ENCODE measurements around the gene MBLAC1. TPM values are rescaled to one million over a fixed set of nuclear protein-coding genes. Genes with fewer than 3 reads are reported as not detected.

Gene MBLAC1
- polyA plus RNA-seq, 3 donors = 0.57 to 0.81 (median 0.59) TPM

DNA sequence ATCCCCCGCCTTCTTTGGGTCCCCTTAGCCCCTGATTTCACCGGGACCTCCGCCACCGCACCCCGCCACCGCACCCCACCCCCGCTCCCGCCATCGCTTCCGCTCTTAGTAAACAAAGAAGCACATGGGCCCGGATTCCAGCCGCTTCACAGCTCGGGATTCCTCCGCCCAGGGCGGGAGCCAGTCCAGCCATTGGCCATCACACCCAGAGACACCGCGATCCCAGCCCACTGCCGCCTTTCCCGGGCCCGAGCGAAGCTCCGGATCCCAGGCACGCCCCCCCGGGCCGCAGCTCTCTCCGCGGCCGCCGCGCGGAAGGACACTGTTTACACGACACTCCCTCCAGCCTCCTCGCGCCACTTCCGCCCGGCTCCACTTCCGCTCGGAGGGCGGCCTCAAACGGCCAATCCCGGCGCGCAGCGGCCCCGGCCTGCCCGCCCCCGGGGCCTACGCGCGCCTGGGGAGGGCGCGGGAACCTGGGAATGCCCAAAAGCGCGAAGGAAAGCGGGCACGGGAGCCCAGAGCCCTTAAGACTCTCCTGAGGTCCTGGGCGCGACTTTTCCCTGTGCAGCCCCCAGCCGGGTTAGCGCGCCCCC lies 26.2 kb upstream of the MBLAC1 start:
- Histone ChIP-seq H3K4me1 (ENCODE audit: control insufficient read depth in 1 of 2, insufficient read depth in 2 of 2, low read length in 2 of 2) (peaks cover 22 to 27% of the 10 kb centered on the region in 2 donors), H2AFZ (ENCODE audit: insufficient read depth, low read depth, low read length, poor library complexity, severe bottlenecking) (peak overlapping the region; percentile 95), H3K4me3 (replicated peaks in 1 of 3; ENCODE audit: low read depth in 2 of 3, low read length in 3 of 3) (peak overlapping the region; percentile 83 to 95 (median 85)), H3K9me3 (replicated peaks in 1 of 2; ENCODE audit: control insufficient read depth in 1 of 2, insufficient read depth in 1 of 2, low read length in 2 of 2) (no peaks in the 10 kb centered on the region), H3K9ac (ENCODE audit: insufficient read depth, low read length, poor library complexity, severe bottlenecking) (peak overlapping the region; percentile 74), H3K36me3 (replicated peaks in 1 of 2; ENCODE audit: control insufficient read depth in 1 of 2, insufficient read depth in 2 of 2, low read length in 2 of 2) (peaks cover 51 to 63% of the 10 kb centered on the region in 2 donors), H3K79me2 (ENCODE audit: insufficient read depth, low read length) (peaks cover 53% of the 10 kb centered on the region), H3K4me2 (replicated peaks; ENCODE audit: extremely low read depth, low read length, poor library complexity, severe bottlenecking) (peak overlapping the region; percentile 100), H3K27ac (ENCODE audit: low read depth in 1 of 2, low read length in 2 of 2) (peak overlapping the region; percentile 83 to 86), H4K20me1 (ENCODE audit: insufficient read depth, low read length) (no peaks in the 10 kb centered on the region), H3K27me3 (ENCODE audit: control insufficient read depth in 2 of 2, insufficient read depth in 2 of 2, low read length in 2 of 2) (no peaks in the 10 kb centered on the region)
- H3K9me3 Mint-ChIP-seq = no peaks in the 10 kb centered on the region
- peaks cover 23% of the 10 kb centered on the region for H3K4me1 Mint-ChIP-seq
- peak overlapping the region; percentile 89 to 97 (median 95) for H3K27ac Mint-ChIP-seq
- H3K27me3 Mint-ChIP-seq (ENCODE audit: low read depth in 3 of 3) = peaks cover 0 to 3% (median 2%) of the 10 kb centered on the region in 3 donors
- peak overlapping the region; percentile 87 to 92 for H3K4me3 Mint-ChIP-seq
- H3K36me3 Mint-ChIP-seq = peaks cover 57 to 65% of the 10 kb centered on the region in 2 donors
- peak; percentile 79 to 93 (median 90) for DNase-seq
- intact Hi-C loops (cut with micrococcal nuclease) = no loop called here
- TF ChIP-seq, protein P1, sequence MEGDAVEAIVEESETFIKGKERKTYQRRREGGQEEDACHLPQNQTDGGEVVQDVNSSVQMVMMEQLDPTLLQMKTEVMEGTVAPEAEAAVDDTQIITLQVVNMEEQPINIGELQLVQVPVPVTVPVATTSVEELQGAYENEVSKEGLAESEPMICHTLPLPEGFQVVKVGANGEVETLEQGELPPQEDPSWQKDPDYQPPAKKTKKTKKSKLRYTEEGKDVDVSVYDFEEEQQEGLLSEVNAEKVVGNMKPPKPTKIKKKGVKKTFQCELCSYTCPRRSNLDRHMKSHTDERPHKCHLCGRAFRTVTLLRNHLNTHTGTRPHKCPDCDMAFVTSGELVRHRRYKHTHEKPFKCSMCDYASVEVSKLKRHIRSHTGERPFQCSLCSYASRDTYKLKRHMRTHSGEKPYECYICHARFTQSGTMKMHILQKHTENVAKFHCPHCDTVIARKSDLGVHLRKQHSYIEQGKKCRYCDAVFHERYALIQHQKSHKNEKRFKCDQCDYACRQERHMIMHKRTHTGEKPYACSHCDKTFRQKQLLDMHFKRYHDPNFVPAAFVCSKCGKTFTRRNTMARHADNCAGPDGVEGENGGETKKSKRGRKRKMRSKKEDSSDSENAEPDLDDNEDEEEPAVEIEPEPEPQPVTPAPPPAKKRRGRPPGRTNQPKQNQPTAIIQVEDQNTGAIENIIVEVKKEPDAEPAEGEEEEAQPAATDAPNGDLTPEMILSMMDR (IDR thresholded peaks at IDR 0.05) = no peak
- 0% methylated on average over 61 of the region's 61 CpGs for WGBS (ENCODE audit: insufficient coverage)

DNA sequence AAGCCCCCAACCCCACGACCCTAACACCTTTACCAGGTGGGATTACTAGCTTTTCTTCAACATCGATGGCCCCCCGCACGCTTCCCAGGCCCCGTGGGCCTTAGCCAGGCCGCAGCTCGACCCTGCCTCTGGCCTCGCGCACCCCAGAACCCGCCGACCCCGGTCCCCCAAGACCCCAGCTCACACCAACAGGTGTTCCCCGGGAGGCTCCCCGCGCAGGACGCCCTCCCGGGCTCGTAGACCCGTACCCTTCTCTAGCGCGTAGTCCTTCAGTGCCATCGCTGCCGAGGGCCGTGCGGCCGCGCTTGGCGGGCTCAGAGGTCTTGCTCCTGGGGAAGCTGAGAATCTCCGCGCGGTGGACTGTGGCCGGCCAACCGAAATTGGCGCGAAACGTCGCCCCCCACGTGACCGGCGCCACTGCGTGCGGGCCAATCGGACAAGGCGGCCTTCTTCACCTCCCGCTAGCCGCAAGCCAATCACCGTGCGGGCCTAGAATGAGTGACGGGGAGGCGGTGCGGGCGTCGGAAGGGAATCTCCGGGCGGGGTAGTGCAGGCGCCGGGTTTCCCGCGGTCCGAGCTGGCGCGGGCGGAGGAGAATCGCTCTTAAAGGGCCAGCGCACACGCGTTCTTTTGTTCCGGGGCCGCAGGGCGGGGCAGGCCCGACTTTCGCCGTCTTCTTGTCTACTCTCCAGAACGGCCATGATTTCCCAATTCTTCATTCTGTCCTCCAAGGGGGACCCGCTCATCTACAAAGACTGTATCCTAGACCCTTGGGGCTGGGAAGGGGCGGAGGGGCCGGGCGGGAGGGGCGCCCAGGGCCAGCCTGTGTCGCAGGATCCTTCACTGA lies 25.5 kb upstream of the MBLAC1 start, which contains the start of the genes AP4M1 and MCM7:
TSS of gene AP4M1 (plus strand) at position 628 of the 847 bp plus-strand sequence. CDS start at position 700, 72 bp downstream.
TSS of gene MCM7 (minus strand) at position 382 of the 847 bp plus-strand sequence. CDS start at position 279, 103 bp downstream.
- peaks cover 23% of the 10 kb centered on the region for H3K4me1 Mint-ChIP-seq
- peaks cover 50 to 63% of the 10 kb centered on the region in 2 donors for H3K36me3 ChIP-seq (replicated peaks in 1 of 2; ENCODE audit: control insufficient read depth in 1 of 2, insufficient read depth in 2 of 2, low read length in 2 of 2)
- intact Hi-C loops (cut with micrococcal nuclease) = no loop called here

More for the DNA sequence above, 25.5 kb upstream of the MBLAC1 start, which contains the start of the genes AP4M1 and MCM7:
- Histone ChIP-seq H3K4me3 (replicated peaks in 1 of 3; ENCODE audit: low read depth in 2 of 3, low read length in 3 of 3) (peak within 1 kb of the TSS; percentile 83 to 95 (median 85)), H3K27me3 (ENCODE audit: control insufficient read depth in 2 of 2, insufficient read depth in 2 of 2, low read length in 2 of 2) (no peaks in the 10 kb centered on the region), H2AFZ (ENCODE audit: insufficient read depth, low read depth, low read length, poor library complexity, severe bottlenecking) (peak within 1 kb of the TSS; percentile 95), H3K4me2 (replicated peaks; ENCODE audit: extremely low read depth, low read length, poor library complexity, severe bottlenecking) (peak within 1 kb of the TSS; percentile 100), H3K4me1 (ENCODE audit: control insufficient read depth in 1 of 2, insufficient read depth in 2 of 2, low read length in 2 of 2) (peaks cover 22 to 27% of the 10 kb centered on the region in 2 donors), H3K9me3 (replicated peaks in 1 of 2; ENCODE audit: control insufficient read depth in 1 of 2, insufficient read depth in 1 of 2, low read length in 2 of 2) (no peaks in the 10 kb centered on the region), H3K79me2 (ENCODE audit: insufficient read depth, low read length) (peaks cover 51% of the 10 kb centered on the region), H3K27ac (ENCODE audit: low read depth in 1 of 2, low read length in 2 of 2) (peak within 1 kb of the TSS; percentile 83 to 86), H3K9ac (ENCODE audit: insufficient read depth, low read length, poor library complexity, severe bottlenecking) (peak within 1 kb of the TSS; percentile 74), H4K20me1 (ENCODE audit: insufficient read depth, low read length) (no peaks in the 10 kb centered on the region)
- WGBS (ENCODE audit: insufficient coverage) = under 1% methylated on average over 78 of the region's 80 CpGs
- Mint-ChIP-seq H3K27me3 (ENCODE audit: low read depth in 3 of 3) (peaks cover 0 to 3% (median 2%) of the 10 kb centered on the region in 3 donors), H3K27ac (peak within 1 kb of the TSS; percentile 89 to 97 (median 95)), H3K4me3 (peak within 1 kb of the TSS; percentile 87 to 92), H3K36me3 (peaks cover 50 to 65% of the 10 kb centered on the region in 2 donors), H3K9me3 (no peaks in the 10 kb centered on the region)
- DNase-seq = peak; percentile 94 to 98 (median 97)
- TF ChIP-seq, protein P1 (IDR thresholded peaks at IDR 0.05) = no peak
